Esophagus muscularis mucosa (tissue), 4 donors: ENCODE data around the gene VTI1A. TPM values are rescaled to one million over a fixed set of nuclear protein-coding genes. Genes with fewer than 3 reads are reported as not detected.

ENCODE experiments used
- DNase-seq: peaks from one replicate; pipeline ENCODE4 v3.0.0-alpha.2; 2017; ENCODE audit errors: extremely low spot score
- H3K27ac ChIP-seq, 4 donors: fragments of 200-600 bp; sonication (generic); replicated peaks in 1 of 4; 1 replicate in 3 of 4; 2 replicates in 1 of 4; pipeline ENCODE4 v1.5.1; 2016 to 2019; ENCODE audit warnings: mild to moderate bottlenecking in 1 of 4
- H3K27me3 ChIP-seq, 4 donors: fragments of 200-600 bp; sonication (generic); one replicate each; pipeline versions ENCODE4 v1.5.1 to v1.6.0; 2016 to 2019
- H3K36me3 ChIP-seq, 4 donors: fragments of 200-600 bp; sonication (generic); one replicate each; pipeline ENCODE4 v1.5.1; 2016 to 2019
- H3K4me1 ChIP-seq, 4 donors: fragments of 200-600 bp; sonication (generic); one replicate each; pipeline ENCODE4 v1.5.1; 2016 to 2019
- H3K4me3 ChIP-seq, 4 donors: fragments of 200-600 bp; sonication (generic); 1 replicate in 2 of 4; 2 replicates in 2 of 4; pipeline ENCODE4 v1.5.1; 2016 to 2019; ENCODE audit warnings: mild to moderate bottlenecking in 4 of 4, moderate library complexity in 1 of 4
- H3K9me3 ChIP-seq, 4 donors: fragments of 200-600 bp; sonication (generic); 1 replicate in 3 of 4; 2 replicates in 1 of 4; pipeline ENCODE4 v1.5.1; 2016 to 2019
- CTCF ChIP-seq, 3 experiments: fragments of 200-600 bp in 2 of 3; fragments of 450-650 bp in 1 of 3; sonication (generic) in 2 of 3; IDR thresholded peaks; one replicate each; pipeline ENCODE4 v1.5.1; 2017 to 2019; ENCODE audit warnings: antibody characterized with exemption in 3 of 3, mild to moderate bottlenecking in 2 of 3, moderate library complexity in 1 of 3
- EP300 ChIP-seq: sonication (generic); formaldehyde crosslinking; IDR thresholded peaks from one replicate; pipeline ENCODE4 v1.6.1; 2017; ENCODE audit warnings: antibody characterized with exemption
- POLR2A ChIP-seq: fragments of 450-650 bp; IDR thresholded peaks from one replicate; pipeline ENCODE4 v1.6.1; 2017; ENCODE audit warnings: antibody characterized with exemption, moderate library complexity, mild to moderate bottlenecking, low read depth
- POLR2AphosphoS5 ChIP-seq, 2 donors: sonication (generic); formaldehyde crosslinking; IDR thresholded peaks; one replicate each; pipeline ENCODE4 v1.6.1; 2017; ENCODE audit warnings: antibody characterized with exemption in 2 of 2
- WGBS: methylation state at CpG from one replicate; pipeline ENCODE4 v1.1.5; 2018; 5-methylcytosine and 5-hydroxymethylcytosine counted together
- intact Hi-C: fragments of 100-400 bp; cut with DNase I; formaldehyde crosslinking; loops from one replicate; pipeline ENCODE4 v1.15.1; 2023
- total RNA-seq, 4 donors: library from RNA; depleted of rRNA; stranded (reverse); fragments of >200 nt; gene quantifications; one replicate each; pipeline versions ENCODE4 v1.1.0 to v1.2.1, GENCODE V29; 2016

VTI1A gene
- total RNA-seq, 4 donors from 2014 or later = 27.6 to 42.7 (median 33.8) TPM

- TF ChIP-seq POLR2AphosphoS5 (IDR thresholded peaks at IDR 0.05) (no peak), POLR2A (no peak), CTCF (IDR thresholded peaks at IDR 0.05) (no peak), EP300 (no peak)
- 62% methylated on average over 2 of the region's 2 CpGs for WGBS
- DNase-seq = no peak
- intact Hi-C loops = no loop called here
- H3K9me3 ChIP-seq = no peaks in the 10 kb centered on the region
- H3K27me3 ChIP-seq = no peaks in the 10 kb centered on the region
- H3K4me1 ChIP-seq = peaks cover 0 to 11% (median 2%) of the 10 kb centered on the region in 4 donors
- no peak overlapping the region for H3K4me3 ChIP-seq
- H3K36me3 ChIP-seq = no peaks in the 10 kb centered on the region
- H3K27ac ChIP-seq = no peak overlapping the region
Measured at GRCh38 chr10:112622786-112623185, 175.8 kb downstream of the VTI1A start.

- H3K4me1 ChIP-seq = peaks cover 0 to 11% (median 2%) of the 10 kb centered on the region in 4 donors
- no peak for TF ChIP-seq POLR2AphosphoS5 (IDR thresholded peaks at IDR 0.05)
- no peak for TF ChIP-seq EP300
- no peak for TF ChIP-seq CTCF (IDR thresholded peaks at IDR 0.05)
- TF ChIP-seq POLR2A = no peak
- no peak overlapping the region for H3K4me3 ChIP-seq
- no peaks in the 10 kb centered on the region for H3K27me3 ChIP-seq
- H3K9me3 ChIP-seq = no peaks in the 10 kb centered on the region
- H3K36me3 ChIP-seq = no peaks in the 10 kb centered on the region
- intact Hi-C loops = no loop called here
- no peak for DNase-seq
- WGBS = 93% methylated on average over 7 of the region's 7 CpGs
- no peak overlapping the region for H3K27ac ChIP-seq
Measured at GRCh38 chr10:112624546-112625048, 177.6 kb downstream of the VTI1A start.

- no peaks in the 10 kb centered on the region for H3K27me3 ChIP-seq
Measured at GRCh38 chr10:112628951-112629609, 182.1 kb downstream of the VTI1A start.

GRCh38 chr10:112631501-112632400 is 184.7 kb downstream of the VTI1A start:
- H3K4me3 ChIP-seq = no peak overlapping the region
- TF ChIP-seq POLR2AphosphoS5 (IDR thresholded peaks at IDR 0.05) = no peak
- TF ChIP-seq CTCF (IDR thresholded peaks at IDR 0.05) = no peak
- no peak for TF ChIP-seq EP300
- no peaks in the 10 kb centered on the region for H3K9me3 ChIP-seq
- no peaks in the 10 kb centered on the region for H3K27me3 ChIP-seq
- intact Hi-C loops = no loop called here
- DNase-seq = no peak
- H3K27ac ChIP-seq = no peak overlapping the region
- H3K36me3 ChIP-seq = no peaks in the 10 kb centered on the region
- WGBS = 88% methylated on average over 8 of the region's 8 CpGs
- H3K4me1 ChIP-seq = no peaks in the 10 kb centered on the region

More at GRCh38 chr10:112628951-112629609, 182.1 kb downstream of the VTI1A start:
- H3K4me1 ChIP-seq = no peaks in the 10 kb centered on the region
- no peak overlapping the region for H3K27ac ChIP-seq
- H3K36me3 ChIP-seq = no peaks in the 10 kb centered on the region
- intact Hi-C loops = no loop called here
- no peak overlapping the region for H3K4me3 ChIP-seq
- no peaks in the 10 kb centered on the region for H3K9me3 ChIP-seq
- DNase-seq = no peak
- TF ChIP-seq POLR2A = no peak
- TF ChIP-seq EP300 = no peak
- no peak for TF ChIP-seq POLR2AphosphoS5 (IDR thresholded peaks at IDR 0.05)
- TF ChIP-seq CTCF (IDR thresholded peaks at IDR 0.05) = no peak
- WGBS = 84% methylated on average over 5 of the region's 5 CpGs
